HG03045 (cell line): ENCODE results near the gene CAPZB.
"Not testable (repeated sequence)": the region's sequence is repeated elsewhere in the genome, so short reads cannot be mapped to it uniquely, and the experiment has no call there.

Source experiments
- ATAC-seq: cut with Tn5 transposase; IDR thresholded peaks from one replicate; pipeline ENCODE4 v1.9.1; 2021; ENCODE audit warnings: mild to moderate bottlenecking, moderate library complexity; ENCODE audit not compliant: unreplicated experiment

Gene CAPZB

DNA sequence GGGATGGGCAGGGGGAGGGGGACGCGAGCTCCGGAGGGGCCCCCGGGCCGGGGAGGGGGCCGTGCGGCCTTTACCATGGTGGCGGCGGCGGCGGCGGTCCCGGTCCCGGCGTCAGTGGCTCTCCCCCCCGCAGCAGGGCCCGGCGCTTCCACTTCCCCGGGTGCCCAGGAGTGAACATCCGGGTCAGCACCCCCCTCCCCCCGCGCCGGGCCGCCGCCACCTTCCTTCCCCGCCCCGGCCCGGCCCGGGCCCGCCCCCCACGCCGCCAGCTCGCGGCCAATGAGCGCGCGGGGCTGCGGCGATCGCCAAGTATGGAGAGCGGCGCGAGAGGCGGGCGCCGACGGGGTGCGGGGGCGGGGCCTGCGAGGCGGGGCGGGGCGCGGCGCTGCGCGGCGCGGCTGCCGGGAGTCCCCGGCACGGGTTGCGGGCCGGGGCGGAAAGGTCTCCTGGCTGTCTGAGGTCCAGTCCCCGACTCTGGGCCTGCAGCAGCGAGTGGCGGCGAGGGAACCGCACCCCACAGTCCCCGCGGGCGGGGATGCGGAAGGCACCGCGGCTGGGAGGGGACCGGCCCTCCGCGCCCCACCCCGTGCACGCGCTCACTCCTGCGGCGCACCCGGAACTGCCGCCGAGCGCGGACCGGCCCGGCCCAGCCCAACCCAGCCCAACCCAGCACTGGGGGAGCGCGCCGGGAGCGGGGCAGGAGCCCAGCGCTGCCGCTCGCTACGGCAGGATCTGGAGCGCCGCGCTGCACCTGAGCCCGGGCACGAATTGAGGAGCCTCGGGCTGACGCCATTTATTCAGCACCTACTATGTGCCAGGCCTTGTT, at the start of gene CAPZB:
CAPZB (minus strand) TSS at position 178 of the 826 bp plus-strand sequence; CDS start at position 77, 101 bp downstream.
- ATAC-seq, result peak; percentile 79

GRCh38 chr1:19534281-19534680, 48.9 kb upstream of the CAPZB start:
- no peak for ATAC-seq

DNA sequence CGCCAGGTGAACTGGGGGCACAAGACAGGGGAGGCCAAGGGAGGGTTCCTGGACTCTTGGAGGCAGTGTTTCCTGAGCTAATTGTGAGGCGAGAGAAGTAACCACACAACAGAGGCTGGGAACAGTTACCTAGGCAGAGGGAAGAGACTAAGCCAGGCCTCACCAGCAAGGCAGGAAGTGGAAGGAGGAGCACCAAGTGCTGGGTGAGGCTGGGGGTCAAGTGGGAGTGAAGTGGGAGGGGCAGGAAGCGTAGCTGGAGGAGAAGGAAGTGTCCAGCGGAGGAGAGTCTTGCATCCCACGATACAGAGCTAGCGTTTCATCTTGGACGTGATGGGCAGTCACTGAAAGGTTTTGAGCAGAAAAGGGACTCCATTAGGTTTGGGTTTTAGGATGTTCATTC, 48.3 kb upstream of the CAPZB start:
- ATAC-seq, result no peak

DNA sequence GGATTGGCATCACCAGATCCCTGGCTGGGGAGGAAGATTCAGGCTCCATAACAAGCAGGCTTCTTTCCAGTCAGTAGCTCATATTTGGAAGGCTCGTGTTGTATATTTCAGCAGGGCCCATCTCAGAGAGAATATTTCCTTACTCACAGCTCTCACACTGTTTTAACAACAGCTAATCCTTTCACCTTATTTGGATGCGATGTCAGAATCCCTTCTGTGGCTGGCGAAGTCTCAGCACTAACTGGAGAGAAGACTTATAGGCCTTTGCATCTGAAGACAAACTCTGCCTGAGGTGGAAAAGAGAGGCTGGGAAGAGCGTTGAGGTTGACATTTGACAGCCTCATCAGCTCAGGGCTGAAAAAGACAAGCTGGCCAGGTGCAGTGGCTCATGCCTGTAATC, 47.2 kb upstream of the CAPZB start:
- ATAC-seq, result no peak

DNA sequence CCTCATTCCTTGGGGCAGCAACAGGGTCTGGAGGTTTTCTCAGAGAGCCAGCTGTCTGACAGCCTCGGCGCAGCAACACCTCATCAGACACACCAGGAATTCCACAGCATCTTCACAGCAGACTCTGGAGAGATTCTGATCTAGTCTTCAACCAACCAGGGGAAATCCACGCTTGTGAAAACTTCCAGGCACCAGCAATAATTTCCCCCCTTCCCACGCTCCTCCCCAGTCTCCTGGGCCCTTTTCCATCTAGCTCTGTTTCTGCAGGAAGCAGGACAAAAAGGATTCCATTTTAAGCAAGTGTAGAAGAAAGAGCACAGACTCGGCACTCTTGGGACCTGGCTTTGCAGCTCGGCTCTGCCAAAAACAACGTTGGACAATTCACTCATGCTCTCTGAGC, 44.3 kb upstream of the CAPZB start:
- no peak for ATAC-seq

DNA sequence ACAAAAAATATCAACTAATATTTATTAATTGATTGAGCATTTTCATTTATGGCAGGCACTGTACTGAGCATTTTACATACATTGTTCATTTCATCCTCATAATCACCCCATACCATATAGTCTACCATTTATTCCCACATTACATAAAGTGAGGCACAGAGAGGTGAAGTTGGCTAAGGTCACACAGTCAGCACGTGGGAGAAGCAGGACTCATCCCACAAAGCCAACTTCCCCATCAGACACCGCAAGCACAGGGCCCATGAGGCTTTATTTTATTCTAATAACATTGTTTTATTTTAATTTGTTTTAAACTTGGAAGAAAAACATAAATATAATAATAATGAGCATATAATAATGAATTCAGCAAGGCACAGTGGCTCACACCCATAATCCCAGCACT, 43.1 kb upstream of the CAPZB start:
- no peak for ATAC-seq

DNA sequence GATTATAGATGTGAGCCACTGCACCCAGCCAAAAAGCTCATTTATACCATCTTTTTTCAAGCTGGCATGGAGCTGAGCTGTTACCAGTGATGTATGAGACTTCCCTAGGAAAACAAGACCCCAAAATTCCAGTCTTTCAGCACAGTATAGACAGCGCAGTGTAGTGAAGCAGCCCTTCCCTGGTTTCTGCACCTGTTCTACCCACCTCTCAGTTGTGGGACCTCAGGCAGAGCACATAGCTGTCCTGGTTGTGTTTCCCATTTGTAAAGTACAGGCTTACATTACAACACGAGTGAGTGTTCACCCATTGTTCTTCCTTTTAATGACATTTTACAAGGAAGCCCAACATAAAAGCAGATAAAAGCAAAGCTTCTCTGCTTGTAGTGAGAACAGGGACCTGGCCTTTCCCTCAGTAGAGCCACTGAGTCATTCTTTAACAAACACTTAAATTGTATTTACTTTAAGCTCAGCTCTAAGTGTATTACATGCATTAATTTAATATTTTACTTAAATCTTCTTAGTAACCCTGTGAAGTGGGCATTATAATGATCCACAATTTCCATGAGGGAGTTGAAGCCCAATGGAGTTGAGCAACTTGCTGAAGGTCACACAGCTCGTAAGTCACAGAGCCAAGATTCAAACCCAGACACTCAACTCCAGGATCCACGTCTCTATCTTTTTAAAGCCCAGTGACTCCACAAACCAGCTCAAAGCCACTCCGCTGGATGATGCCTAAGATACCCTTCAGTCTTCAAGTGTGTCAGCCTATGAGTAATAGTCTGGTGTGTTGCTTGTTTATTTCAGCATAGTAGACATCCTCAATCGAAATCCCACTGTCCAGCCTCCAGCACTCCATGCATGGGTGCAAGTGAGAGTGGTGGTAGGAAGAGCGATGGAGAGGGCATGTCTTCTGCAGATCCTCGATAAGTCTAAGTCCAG, 40.5 kb upstream of the CAPZB start:
- no peak for ATAC-seq

DNA sequence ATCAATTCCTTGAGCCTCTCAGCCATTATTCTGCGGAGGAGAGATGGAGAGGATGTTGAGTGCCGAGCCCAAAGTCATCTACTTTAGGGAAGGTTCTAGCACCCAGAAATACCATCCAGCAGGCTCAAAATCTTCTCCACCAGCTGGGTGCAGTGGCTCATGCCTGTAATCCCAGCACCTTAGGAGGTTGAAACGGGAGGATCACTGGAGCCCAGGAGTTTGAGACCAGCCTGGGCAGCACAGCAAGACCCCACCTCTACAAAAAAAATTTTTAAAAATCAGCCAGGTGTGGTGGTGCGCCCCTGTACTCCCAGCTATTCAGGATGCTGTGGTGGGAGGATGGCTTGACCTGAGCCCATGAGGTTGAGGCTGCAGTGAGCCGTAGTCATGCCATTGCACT, 39.5 kb upstream of the CAPZB start:
- ATAC-seq, result no peak

GRCh38 chr1:19522570-19522969, 37.2 kb upstream of the CAPZB start:
- ATAC-seq, result not testable (repeated sequence)

DNA sequence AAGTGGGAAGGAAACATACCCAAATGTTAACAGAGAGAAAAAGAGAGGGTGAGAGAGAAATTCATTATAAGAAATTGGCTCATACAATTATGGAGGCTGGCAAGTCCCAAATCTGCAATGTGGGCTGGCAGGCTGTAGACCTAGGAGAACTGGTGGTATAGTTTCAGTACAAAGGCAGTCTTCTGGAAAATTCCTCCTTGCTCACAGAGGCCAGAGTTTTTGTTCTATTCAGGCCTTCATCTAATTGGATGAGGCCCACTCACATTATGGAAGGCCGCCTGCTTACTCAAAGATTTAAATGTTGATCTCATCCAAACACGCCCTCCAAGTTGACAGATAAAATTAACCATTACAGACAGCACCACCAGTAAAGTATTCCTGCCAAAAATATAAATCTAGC, 36.1 kb upstream of the CAPZB start:
- no peak for ATAC-seq

DNA sequence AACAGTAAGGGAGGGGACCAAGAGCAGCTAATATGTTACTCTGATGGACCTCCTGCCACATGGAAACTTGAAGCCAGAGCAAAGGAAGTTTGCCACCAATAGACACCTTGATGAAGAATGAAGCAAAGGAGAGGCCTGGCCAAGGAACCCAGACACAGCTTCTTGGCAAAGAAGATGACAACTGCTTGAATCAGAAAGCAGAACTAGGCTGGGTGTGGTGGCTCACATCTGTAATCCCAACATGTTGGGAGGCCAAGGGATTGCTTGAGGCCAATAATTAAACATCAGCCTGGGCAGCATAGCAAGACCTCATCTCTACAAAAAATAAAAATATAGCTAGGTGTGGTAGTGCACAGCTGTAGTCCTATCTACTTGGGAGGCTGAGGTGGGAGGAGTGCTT, 31.7 kb upstream of the CAPZB start:
- no peak for ATAC-seq

- ATAC-seq, result no peak
Observed at GRCh38 chr1:19515201-19515600, 29.9 kb upstream of the CAPZB start.

DNA sequence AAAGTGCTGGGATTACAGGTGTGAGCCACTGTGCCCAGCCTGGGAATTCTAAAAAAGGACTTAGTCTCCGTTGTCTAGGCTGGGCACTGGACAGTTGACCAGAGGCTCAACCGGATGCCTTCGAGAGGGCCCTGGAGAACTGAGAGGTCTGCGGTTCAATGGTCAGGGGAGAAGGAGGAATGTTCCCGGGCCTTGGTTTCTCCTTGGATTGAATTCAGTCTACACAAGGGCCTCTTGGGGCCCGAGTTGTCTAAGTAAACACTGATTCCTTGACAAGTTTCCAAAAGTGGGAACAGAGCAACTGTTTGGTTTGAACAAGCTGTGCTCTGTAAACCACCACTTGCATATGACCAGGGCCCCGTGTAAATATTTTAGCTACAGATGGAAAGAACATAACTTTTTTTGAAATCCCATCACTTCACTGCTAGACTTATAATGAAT, 29.1 kb upstream of the CAPZB start:
- ATAC-seq, result no peak

DNA sequence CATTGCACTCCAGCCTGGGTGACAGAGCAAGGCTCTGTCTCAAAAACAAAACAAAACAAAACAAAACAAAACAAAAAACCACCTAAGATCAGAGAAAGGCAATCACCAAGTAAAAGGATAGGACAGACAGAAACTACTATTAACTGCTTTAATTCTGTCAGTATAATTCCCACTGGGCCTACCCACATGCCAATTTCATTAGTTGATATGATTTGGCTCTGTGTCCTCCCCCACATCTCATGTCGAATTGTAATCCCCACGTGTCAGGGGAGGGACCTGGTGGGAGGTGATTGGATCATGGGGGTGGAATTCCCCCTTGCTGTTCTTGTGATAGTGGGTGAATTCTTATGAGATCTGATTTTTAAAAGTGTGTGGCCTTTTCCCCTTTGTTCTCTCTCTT, 27.2 kb upstream of the CAPZB start:
- ATAC-seq, result no peak

DNA sequence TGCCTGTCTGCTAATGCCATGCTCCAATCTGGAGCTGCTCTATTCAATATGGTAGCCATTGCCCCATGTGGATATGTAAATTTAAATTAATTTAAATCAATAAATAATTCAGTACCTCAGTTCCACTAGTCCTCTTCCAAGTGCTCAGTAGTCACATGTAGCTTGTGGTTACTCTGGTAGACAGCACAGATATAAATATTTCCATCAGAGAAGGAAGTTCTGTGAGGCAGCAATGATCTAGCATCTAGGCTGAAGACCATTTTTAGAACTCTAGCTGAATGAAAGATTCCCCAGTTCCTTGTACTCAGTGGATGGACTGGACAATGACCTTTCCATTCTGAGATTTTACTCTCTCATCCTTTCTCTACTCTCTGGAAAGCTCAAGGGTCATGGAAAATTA, 25.8 kb upstream of the CAPZB start:
- no peak for ATAC-seq

DNA sequence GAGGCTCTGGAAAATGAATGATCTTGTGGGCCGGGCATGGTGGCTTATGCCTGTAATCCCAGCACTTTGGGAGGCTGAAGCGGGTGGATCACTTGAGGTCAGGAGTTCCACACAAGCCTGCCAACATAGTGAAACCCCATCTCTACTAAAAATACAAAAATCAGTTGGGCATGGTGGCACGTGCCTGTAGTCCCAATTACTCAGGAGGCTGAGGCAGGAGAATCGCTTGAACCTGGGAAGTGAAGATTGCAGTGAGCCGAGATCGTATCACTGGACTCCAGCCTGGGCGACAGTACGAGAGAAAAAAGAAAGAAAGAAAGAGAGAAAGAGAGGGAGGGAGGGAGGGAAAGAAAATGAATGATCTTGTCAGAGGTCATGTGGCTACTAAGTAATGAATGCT, 24.3 kb upstream of the CAPZB start:
- not testable (repeated sequence) for ATAC-seq

DNA sequence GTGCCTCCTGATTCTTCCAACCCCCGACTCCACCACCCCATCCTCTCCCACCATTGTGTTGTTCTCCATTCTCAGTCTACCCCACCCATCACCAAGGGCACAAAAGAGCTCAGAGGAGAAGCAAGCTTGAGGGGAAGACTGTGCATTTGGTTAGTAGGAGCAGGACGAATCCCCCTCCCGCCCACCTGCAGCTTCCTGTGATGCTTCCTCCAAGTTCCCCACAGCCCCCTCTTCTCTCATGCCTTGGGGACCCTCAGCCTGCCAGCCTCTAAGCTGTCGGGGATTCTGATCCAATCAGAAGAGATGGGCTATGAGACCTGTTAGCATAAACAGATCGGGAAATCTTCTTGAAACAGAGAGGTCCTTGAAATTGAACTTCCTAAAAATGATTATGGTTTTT, 22.2 kb upstream of the CAPZB start:
- no peak for ATAC-seq

GRCh38 chr1:19505693-19506457, 20.5 kb upstream of the CAPZB start:
- ATAC-seq, result no peak

DNA sequence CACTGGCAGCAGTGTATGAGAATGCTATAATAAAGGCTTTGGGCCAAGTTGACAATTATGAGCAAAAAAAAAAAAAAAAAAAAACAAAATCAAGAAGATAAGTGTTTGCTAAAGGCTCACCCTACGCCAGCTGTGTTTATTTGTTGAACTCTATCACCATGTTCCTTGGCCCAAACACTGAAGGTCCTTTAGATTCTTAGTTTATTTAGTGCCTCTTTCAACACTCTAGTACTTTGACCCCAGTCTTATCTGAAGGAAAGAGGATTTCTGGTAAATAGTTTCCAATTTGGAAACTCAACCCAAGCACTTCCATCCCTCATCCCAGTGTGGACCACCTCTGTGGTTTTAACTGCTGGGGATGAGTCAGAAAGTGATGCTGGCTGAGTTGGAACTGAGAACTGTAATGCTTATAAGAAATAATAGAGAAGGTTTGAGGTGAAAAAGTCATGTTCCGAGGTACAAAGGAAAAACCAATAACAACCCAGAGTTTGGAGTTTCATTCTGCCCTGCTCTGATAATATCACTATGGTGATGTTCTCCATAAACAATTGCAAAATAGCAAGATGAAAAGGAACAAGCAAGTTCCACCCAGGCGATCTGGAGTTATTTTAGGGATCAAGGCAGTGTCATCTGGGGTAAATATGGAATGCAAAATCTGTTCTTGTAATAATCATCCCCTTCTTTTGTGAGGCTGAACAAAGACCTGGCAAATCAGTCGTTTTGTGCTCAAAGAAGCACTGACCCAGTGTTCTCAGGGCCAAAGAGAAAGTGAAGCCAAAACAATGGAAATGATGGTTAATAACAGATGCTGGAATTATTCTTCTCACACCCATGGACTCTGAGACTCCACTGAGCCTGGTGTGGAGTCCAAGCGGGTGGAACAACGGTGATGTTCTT, 19.7 kb upstream of the CAPZB start:
- no peak for ATAC-seq

GRCh38 chr1:19502284-19502683, 16.9 kb upstream of the CAPZB start:
- not testable (repeated sequence) for ATAC-seq
